WERI-Rb-1 (cell line): ENCODE data around the gene AK4.

Experiments used
- DNase-seq: peaks from one replicate; pipeline ENCODE4 v3.0.0-alpha.2; 2020
- H3K27ac ChIP-seq: fragments of 250-450 bp; sonication (Bioruptor Pico); 2 replicates; pipeline ENCODE4 v1.5.1; 2020; ENCODE audit warnings: mild to moderate bottlenecking, moderate library complexity
- H3K27me3 ChIP-seq: fragments of 250-450 bp; sonication (Bioruptor Pico); 2 replicates; pipeline ENCODE4 v1.5.1; 2021; ENCODE audit warnings: mild to moderate bottlenecking, low read depth, moderate library complexity; ENCODE audit not compliant: insufficient read depth, severe bottlenecking
- H3K36me3 ChIP-seq: fragments of 250-450 bp; sonication (Bioruptor Pico); 2 replicates; pipeline ENCODE4 v1.5.1; 2020; ENCODE audit warnings: mild to moderate bottlenecking, moderate library complexity
- H3K4me3 ChIP-seq: 2 replicates; pipeline ENCODE4 v1.5.1; 2011; ENCODE audit warnings: low read depth, mild to moderate bottlenecking, control low read depth, low read length
- H3K9me3 ChIP-seq: fragments of 250-450 bp; sonication (Bioruptor Pico); 2 replicates; pipeline ENCODE4 v1.5.1; 2021; ENCODE audit warnings: mild to moderate bottlenecking, moderate library complexity; ENCODE audit not compliant: severe bottlenecking
- TF ChIP-seq, protein P1 (sequence below): IDR thresholded peaks from 2 replicates; pipeline ENCODE4 v1.5.1; 2011; ENCODE audit warnings: low read depth, mild to moderate bottlenecking, control low read depth, inconsistent platforms, low read length

Gene AK4

GRCh38 chr1:65216989-65217388, 69.0 kb downstream of the AK4 start:
- Histone ChIP-seq H3K4me3 (no peak overlapping the region), H3K27ac (no peak overlapping the region), H3K27me3 (no peaks in the 10 kb centered on the region), H3K9me3 (no peaks in the 10 kb centered on the region), H3K36me3 (no peaks in the 10 kb centered on the region)
- no peak for DNase-seq
- TF ChIP-seq, protein P1, sequence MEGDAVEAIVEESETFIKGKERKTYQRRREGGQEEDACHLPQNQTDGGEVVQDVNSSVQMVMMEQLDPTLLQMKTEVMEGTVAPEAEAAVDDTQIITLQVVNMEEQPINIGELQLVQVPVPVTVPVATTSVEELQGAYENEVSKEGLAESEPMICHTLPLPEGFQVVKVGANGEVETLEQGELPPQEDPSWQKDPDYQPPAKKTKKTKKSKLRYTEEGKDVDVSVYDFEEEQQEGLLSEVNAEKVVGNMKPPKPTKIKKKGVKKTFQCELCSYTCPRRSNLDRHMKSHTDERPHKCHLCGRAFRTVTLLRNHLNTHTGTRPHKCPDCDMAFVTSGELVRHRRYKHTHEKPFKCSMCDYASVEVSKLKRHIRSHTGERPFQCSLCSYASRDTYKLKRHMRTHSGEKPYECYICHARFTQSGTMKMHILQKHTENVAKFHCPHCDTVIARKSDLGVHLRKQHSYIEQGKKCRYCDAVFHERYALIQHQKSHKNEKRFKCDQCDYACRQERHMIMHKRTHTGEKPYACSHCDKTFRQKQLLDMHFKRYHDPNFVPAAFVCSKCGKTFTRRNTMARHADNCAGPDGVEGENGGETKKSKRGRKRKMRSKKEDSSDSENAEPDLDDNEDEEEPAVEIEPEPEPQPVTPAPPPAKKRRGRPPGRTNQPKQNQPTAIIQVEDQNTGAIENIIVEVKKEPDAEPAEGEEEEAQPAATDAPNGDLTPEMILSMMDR, result no peak

GRCh38 chr1:65221638-65222339, 73.8 kb downstream of the AK4 start:
- no peak for DNase-seq
- no peaks in the 10 kb centered on the region for H3K36me3 ChIP-seq

DNA sequence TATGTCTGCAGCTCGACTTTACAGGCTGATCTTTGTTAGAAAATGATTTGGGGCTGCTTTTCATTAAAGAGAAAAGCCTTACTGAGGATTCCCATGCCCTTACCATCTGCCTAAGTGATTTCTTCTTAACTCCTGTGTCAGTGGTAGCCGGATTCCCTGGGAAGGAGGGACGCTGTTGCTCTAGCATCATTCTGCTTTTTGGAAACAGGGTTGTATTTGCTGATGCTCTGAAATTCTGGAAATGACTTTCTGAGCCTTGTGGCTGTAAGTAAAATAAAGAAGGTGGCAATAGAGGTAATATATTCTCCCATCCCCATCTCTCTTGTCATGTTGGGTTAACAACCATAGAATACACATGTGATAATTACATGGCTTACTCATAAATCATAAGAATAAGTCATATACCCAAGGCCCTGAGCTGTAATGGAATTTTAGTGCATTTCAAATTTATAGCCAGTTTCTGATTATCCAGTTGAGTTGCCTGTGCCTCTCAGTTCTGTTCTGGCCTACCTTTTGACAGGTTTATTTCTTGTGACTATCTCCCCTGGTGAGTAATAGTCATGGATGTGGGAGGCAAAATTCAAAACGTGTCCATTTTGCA, 74.4 kb downstream of the AK4 start:
- no peak overlapping the region for H3K4me3 ChIP-seq
- no peak for DNase-seq
- no peaks in the 10 kb centered on the region for H3K27me3 ChIP-seq
- no peaks in the 10 kb centered on the region for H3K36me3 ChIP-seq
- no peaks in the 10 kb centered on the region for H3K9me3 ChIP-seq
- H3K27ac ChIP-seq, result no peak overlapping the region
- TF ChIP-seq, protein P1, result no peak

More at GRCh38 chr1:65221638-65222339, 73.8 kb downstream of the AK4 start:
- no peak overlapping the region for H3K27ac ChIP-seq
- no peak overlapping the region for H3K4me3 ChIP-seq
- TF ChIP-seq, protein P1, result no peak
- H3K9me3 ChIP-seq, result no peaks in the 10 kb centered on the region
- no peaks in the 10 kb centered on the region for H3K27me3 ChIP-seq

- no peaks in the 10 kb centered on the region for H3K9me3 ChIP-seq
- no peaks in the 10 kb centered on the region for H3K36me3 ChIP-seq
- no peaks in the 10 kb centered on the region for H3K27me3 ChIP-seq
- H3K27ac ChIP-seq, result no peak overlapping the region
- TF ChIP-seq, protein P1, result no peak
- no peak overlapping the region for H3K4me3 ChIP-seq
- DNase-seq, result no peak
Measured at GRCh38 chr1:65224681-65225091, 76.7 kb downstream of the AK4 start.

- Histone ChIP-seq H3K4me3 (no peak overlapping the region), H3K36me3 (no peaks in the 10 kb centered on the region), H3K27ac (no peak overlapping the region), H3K27me3 (no peaks in the 10 kb centered on the region), H3K9me3 (no peaks in the 10 kb centered on the region)
- TF ChIP-seq, protein P1, result no peak
- DNase-seq, result no peak
Measured at GRCh38 chr1:65225179-65225578, 77.2 kb downstream of the AK4 start.
